HG02885 (cell line): ENCODE measurements around the gene PRR12.

ENCODE experiments used
- ATAC-seq: cut with Tn5 transposase; IDR thresholded peaks from one replicate; pipeline ENCODE4 v1.9.1; 2021; ENCODE audit warnings: mild to moderate bottlenecking; ENCODE audit not compliant: unreplicated experiment, poor library complexity

Gene PRR12

GRCh38 chr19:49591731-49592485 lies 926 bp downstream of the PRR12 start:
- no peak for ATAC-seq

DNA sequence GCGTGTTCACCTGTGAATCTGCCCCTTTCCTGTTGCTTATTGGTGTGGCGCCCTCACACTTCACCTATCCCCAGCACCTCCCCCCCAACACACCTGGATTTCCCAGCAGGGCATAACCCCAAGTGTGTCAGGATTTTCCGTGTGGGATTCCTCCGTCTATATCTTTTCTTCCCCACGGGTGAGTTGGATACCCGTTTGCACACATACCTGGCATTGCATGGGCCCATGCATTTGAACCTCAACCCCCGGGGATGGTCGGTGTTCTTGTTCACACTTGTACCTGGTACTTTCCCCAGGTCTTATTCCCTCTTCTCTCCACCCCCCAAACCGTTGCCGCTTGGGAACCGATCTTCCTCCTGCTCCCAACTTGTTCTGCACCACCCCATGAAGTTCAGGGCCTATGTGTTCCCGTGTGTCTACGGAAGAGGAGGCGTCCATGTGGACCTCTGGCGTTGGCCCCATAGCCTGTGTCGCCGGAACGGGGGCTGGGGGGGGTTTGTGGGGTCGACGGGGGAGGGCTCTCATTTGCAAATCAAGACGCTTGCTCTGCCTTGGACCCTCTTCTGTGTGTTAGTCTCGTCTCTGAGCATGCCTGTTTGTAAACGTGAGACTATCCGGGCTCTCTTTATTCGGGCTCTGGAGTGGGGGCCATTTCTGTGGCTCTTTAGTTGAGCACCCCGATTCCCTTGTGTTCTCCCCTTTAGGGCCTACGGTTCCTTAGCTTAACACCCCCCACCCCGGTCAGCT lies 1.7 kb downstream of the PRR12 start:
- ATAC-seq = no peak

GRCh38 chr19:49593233-49594113 lies 2.5 kb downstream of the PRR12 start:
- ATAC-seq = peak; percentile 54

DNA sequence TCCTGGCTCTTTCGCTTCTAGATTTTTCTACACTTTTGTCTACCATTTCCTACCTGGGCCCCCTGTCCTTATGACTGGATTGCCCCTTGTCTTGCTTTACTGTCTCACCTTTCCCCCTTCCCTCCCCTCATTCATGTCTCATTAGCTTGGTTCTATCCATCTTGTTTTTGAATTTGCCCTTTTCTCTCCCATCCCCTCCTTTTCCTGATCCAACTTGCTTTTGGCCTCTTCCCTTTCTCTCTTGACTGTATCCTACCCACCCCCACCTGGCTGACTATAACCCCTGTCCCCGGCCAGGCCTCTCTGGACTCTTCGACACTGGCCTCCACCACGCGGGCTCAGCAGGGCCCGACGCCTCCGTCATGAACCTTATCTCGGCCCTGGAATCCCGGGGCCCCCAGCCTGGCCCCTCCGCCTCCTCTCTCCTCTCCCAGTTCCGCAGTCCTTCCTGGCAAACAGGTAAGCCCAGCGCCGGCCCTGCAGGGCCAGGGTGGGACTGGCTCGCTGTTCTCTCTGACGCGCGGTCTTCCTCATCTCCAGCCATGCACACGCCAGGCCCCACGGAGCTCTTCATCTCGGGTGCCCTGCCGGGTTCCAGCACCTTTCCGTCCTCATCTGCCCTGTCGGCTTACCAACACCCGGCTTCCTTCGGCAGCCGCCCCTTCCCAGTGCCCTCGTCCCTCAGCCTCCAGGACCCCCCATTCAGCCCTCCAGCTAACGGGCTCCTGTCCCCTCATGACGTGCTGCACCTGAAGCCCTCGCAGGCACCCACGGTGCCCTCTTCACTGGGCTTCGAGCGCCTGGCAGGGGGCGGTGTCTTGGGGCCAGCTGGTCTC lies 3.4 kb downstream of the PRR12 start:
- no peak for ATAC-seq

DNA sequence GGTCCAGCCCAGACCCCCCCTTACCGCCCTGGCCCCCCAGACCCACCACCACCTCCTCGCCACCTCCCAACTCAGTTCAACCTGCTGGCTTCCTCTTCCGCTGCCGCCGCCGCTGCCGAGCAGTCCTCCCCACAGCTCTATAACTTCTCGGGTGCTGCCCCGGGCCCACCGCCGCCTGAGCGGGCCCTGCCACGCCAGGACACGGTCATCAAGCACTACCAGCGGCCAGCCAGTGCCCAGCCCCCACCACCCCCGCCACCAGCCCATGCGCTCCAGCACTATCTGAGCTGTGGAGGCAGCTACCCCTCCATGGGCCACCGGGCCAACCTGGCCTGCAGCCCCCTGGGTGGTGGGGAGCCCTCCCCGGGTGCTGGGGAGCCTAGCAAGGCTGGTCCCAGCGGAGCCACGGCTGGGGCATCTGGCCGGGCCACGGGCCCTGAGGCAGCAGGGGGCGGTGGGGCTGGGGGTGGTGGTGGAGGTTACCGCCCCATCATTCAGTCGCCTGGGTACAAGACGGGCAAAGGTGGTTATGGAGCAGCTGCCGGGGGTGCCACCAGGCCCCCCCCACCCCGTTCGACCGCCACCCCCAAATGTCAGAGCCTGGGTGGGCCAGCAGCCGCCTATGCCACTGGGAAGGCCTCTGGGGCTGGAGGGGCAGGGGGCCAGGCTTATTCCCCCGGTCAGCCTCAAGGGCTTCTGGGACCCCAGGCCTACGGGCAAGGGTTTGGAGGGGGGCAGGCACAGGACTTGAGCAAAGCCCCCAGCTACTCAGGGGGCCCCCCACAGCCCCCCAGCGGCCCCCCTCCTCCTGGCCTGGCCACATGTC lies 4.2 kb downstream of the PRR12 start:
- ATAC-seq = no peak

GRCh38 chr19:49595819-49596404 lies 4.9 kb downstream of the PRR12 start:
- ATAC-seq = no peak

GRCh38 chr19:49596407-49596806 lies 5.4 kb downstream of the PRR12 start:
- ATAC-seq = no peak

GRCh38 chr19:49596954-49597702 lies 6.1 kb downstream of the PRR12 start:
- ATAC-seq = no peak

DNA sequence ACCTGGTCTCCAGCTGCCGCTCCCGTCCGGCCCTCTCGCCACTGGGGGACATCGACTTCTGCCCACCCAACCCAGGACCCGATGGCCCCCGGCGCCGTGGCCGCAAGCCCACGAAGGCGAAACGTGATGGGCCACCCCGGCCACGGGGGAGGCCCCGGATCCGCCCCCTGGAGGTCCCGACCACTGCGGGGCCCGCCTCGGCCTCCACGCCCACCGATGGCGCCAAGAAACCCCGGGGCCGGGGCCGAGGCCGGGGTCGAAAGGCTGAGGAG lies 6.7 kb downstream of the PRR12 start:
- no peak for ATAC-seq

DNA sequence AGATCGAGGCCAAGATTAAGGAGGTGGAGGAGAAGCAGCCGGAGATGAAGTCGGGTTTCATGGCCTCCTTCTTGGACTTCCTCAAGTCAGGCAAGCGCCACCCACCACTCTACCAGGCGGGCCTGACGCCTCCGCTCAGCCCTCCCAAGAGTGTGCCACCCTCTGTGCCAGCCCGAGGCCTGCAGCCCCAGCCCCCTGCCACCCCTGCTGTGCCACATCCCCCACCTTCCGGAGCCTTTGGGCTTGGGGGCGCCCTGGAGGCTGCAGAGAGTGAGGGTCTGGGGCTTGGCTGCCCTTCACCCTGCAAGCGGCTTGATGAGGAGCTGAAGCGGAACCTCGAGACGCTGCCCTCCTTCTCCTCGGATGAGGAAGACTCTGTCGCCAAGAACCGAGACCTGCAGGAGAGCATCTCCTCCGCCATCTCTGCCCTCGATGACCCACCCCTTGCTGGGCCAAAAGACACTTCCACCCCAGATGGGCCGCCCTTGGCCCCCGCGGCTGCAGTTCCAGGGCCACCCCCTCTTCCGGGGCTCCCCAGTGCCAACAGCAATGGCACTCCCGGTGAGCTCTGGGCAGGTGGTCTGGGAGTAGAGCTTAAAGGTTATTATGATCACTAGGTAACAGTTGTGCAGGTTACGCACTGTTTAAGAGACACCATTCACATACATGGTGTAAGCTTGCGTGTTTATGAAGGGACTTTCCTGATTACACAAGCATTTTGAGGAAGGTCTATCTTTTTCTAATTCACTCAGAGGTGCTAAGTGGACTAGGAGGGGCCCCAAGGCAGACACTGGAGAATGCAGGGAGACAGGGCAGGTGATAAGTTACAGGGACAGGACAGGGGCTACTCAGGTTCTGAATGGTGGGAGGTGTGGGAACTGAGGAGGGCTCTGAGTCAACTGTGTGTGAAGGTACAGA lies 8.7 kb downstream of the PRR12 start:
- ATAC-seq = no peak

DNA sequence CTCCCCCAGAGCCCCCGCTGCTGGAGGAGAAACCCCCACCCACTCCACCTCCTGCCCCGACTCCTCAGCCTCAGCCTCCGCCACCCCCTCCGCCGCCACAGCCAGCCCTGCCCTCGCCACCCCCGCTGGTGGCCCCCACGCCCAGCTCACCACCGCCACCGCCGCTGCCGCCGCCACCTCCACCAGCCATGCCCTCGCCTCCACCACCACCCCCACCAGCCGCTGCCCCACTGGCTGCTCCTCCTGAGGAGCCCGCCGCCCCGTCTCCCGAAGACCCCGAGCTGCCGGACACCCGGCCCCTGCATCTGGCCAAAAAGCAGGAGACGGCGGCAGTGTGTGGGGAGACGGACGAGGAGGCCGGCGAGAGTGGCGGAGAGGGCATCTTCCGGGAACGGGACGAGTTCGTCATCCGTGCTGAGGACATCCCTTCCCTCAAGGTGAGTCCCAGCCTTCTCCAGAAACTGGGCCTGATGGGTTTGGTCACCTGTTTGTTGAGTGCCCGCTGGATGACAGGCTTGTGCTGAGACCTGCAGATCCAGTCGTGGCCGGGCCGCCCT lies 10.6 kb downstream of the PRR12 start:
- ATAC-seq = no peak

DNA sequence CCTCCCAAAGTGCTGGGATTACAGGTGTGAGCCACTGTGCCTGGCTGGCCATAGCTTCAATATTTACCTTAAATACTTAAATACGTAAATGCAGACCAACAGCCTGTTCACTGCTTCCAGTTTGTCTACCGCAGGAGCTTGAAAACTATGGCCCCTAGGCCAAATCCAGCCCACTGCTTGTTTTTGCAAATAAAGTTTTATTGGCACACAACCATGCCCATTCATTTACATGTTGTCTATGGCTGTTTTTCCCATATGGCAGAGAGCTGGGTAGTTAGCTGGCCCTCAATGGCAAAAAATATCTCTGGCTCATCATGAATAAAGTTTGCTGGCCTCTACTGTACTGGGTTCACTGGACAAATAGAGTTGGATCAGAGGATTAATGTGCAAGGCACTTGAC lies 11.8 kb downstream of the PRR12 start:
- ATAC-seq = no peak

GRCh38 chr19:49605605-49606004 lies 14.6 kb downstream of the PRR12 start:
- ATAC-seq = no peak

DNA sequence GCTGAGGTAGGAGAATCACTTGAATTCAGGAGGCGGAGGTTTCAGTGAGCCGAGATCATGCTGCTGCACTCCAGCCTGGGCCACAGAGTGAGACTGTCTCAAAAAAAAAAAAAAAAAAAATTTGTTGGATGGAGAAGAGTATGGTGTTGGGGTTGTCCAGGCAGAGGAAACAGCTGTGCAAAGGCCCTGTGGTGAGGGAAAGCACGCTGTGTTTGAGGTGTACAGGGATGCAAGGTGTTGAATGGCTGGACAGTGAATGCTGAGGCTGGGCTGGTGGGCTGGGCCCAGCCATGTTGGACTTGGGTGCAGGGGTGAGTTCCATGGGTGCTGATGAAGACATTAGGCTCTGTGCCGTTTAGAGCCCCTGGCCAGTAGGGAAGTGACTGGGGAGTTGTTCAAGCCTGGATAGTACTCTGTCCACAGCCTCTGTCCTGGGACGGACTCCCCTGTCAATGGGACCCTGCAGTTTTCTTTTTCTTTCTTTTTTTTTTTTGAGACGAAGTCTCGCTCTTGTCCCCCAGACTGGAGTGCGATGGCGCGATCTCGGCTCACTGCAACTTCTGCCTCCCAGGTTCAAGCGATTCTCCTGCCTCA lies 18.6 kb downstream of the PRR12 start:
- no peak for ATAC-seq

GRCh38 chr19:49613374-49613773 lies 22.4 kb downstream of the PRR12 start:
- ATAC-seq = no peak

DNA sequence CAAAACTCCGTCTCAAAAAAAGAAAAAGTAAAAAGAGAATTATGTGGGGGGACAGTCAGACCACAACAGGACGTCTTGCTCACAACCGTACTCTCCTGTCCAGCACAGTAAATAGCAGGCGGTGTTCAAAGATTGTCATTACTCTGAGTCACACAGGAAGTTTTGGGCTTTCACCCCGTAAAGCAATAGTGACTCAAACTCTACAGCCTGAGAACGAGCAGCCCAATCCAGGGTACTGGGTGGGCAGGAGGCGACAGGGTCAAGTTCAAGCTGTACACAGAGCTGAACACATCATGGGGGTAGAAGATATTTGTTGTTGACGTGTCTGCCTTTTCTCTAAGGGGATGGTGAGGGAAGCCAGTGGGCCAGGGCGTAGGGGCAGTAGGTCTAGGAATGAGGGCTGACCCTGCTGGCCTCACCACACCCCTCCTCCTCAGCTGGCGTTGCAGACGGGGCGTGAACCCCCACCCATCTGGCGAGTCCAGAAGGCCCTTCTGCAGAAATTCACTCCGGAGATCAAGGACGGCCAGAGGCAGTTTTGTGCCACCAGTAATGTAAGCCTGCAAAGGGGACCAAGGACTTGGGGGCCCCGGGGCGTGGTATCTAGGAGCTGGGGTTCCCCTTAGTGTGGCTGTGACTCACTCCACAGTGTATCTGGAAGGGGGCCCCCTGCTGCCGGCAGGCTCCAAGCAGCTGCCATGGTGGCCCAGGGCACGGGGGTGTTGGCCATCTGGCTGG lies 23.3 kb downstream of the PRR12 start:
- ATAC-seq = no peak
